IMR-90 (cell line): ENCODE results near the gene TEFM. TPM values are rescaled to one million over a fixed set of nuclear protein-coding genes. Genes with fewer than 3 reads are reported as not detected.

Experiments used
- ATAC-seq: fragments of 200-7000 bp; cut with Tn5 transposase; 2 replicates; pipeline ENCODE4 v1.9.1; 2020; ENCODE audit warnings: low read depth, mild to moderate bottlenecking, moderate library complexity
- BruUV-seq: library from RNA; stranded (reverse); fragments of 400-500 nt; replicated peaks from 2 replicates; lab custom pipeline; 2021; lab: Mats Ljungman, UMichigan
- CTCF ChIA-PET: fragments of 300-600 bp; formaldehyde crosslinking; extraction: SDS; loops from one replicate; lab custom pipeline; 2021; ENCODE audit warnings: antibody characterized with exemption; lab: Yijun Ruan, JAX
- POLR2A ChIA-PET: fragments of 300-600 bp; sonication (Branson Sonifier 250); formaldehyde crosslinking; loops from one replicate; lab custom pipeline; 2022; ENCODE audit warnings: antibody characterized with exemption; ENCODE audit not compliant: unreplicated experiment; lab: Charles Lee
- DNase-seq: peaks from one replicate; pipeline ENCODE4 v3.0.0; 2013
- H2AFZ ChIP-seq: replicated peaks from 2 replicates; pipeline ENCODE3; 2013; ENCODE audit warnings: low read length, mild to moderate bottlenecking; ENCODE audit not compliant: poor library complexity
- H2AK5ac ChIP-seq: 2 replicates; pipeline ENCODE4 v1.6.1; 2013; ENCODE audit warnings: low read depth, low read length, inconsistent platforms
- H2AK9ac ChIP-seq: replicated peaks from 2 replicates; pipeline ENCODE3; 2013; ENCODE audit warnings: mild to moderate bottlenecking, low read depth, low read length, moderate library complexity; ENCODE audit not compliant: poor library complexity
- H2BK120ac ChIP-seq: 2 replicates; pipeline ENCODE4 v1.6.1; 2013; ENCODE audit warnings: low read depth, low read length, inconsistent platforms
- H2BK15ac ChIP-seq: 3 replicates; pipeline ENCODE4 v1.6.1; 2013; ENCODE audit warnings: low read depth, low read length, inconsistent platforms
- H2BK20ac ChIP-seq: 2 replicates; pipeline ENCODE4 v1.6.1; 2013; ENCODE audit warnings: low read depth, mild to moderate bottlenecking, inconsistent platforms, low read length, moderate library complexity
- H2BK5ac ChIP-seq: 2 replicates; pipeline ENCODE4 v1.6.1; 2013; ENCODE audit warnings: mild to moderate bottlenecking, low read depth, low read length, inconsistent platforms; ENCODE audit not compliant: poor library complexity, severe bottlenecking
- H3K14ac ChIP-seq: replicated peaks from 2 replicates; pipeline ENCODE4 v1.6.1; 2013; ENCODE audit warnings: low read depth, low read length, inconsistent platforms
- H3K18ac ChIP-seq: 2 replicates; pipeline ENCODE4 v1.6.1; 2013; ENCODE audit warnings: low read depth, low read length, control low read depth
- H3K23ac ChIP-seq: 2 replicates; pipeline ENCODE4 v1.6.1; 2013; ENCODE audit warnings: low read depth, low read length, inconsistent platforms
- H3K27ac ChIP-seq: 2 replicates; pipeline ENCODE4 v1.5.1; 2013; ENCODE audit warnings: mild to moderate bottlenecking, control low read depth, low read length; ENCODE audit not compliant: insufficient read depth
- H3K27me3 ChIP-seq: 2 replicates; pipeline ENCODE4 v1.6.1; 2013; ENCODE audit warnings: low read length; ENCODE audit not compliant: control insufficient read depth, insufficient read depth
- H3K36me3 ChIP-seq: 2 replicates; pipeline ENCODE4 v1.6.1; 2013; ENCODE audit warnings: low read length, mixed read lengths; ENCODE audit not compliant: control insufficient read depth, insufficient read depth
- H3K4ac ChIP-seq: 2 replicates; pipeline ENCODE4 v1.6.1; 2013; ENCODE audit warnings: low read depth, low read length, inconsistent platforms
- H3K4me1 ChIP-seq: 2 replicates; pipeline ENCODE4 v1.6.1; 2013; ENCODE audit warnings: low read length, mixed read lengths; ENCODE audit not compliant: control insufficient read depth, insufficient read depth
- H3K4me2 ChIP-seq: 2 replicates; pipeline ENCODE4 v1.6.1; 2013; ENCODE audit warnings: low read depth, mild to moderate bottlenecking, control low read depth, low read length, moderate library complexity
- H3K4me3 ChIP-seq: 2 replicates; pipeline ENCODE4 v1.5.1; 2013; ENCODE audit warnings: low read depth, mild to moderate bottlenecking, control low read depth, low read length, moderate library complexity; ENCODE audit not compliant: insufficient read depth
- H3K56ac ChIP-seq: 2 replicates; pipeline ENCODE4 v1.6.1; 2013; ENCODE audit warnings: low read length, inconsistent platforms; ENCODE audit not compliant: insufficient read depth; ENCODE audit errors: extremely low read depth
- H3K79me1 ChIP-seq, 2 experiments: 2 replicates each; pipeline ENCODE4 v1.6.1; 2013; ENCODE audit warnings: low read length in 2 of 2, inconsistent platforms in 1 of 2, low read depth in 1 of 2
- H3K9ac ChIP-seq: 2 replicates; pipeline ENCODE4 v1.6.1; 2013; ENCODE audit warnings: low read depth, low read length, control low read depth
- H3K9me1 ChIP-seq: 2 replicates; pipeline ENCODE4 v1.6.1; 2013; ENCODE audit warnings: low read length, inconsistent platforms; ENCODE audit not compliant: insufficient read depth
- H3K9me3 ChIP-seq: 2 replicates; pipeline ENCODE4 v1.6.1; 2013; ENCODE audit warnings: low read length; ENCODE audit not compliant: control insufficient read depth, insufficient read depth
- H4K20me1 ChIP-seq: 2 replicates; pipeline ENCODE4 v1.6.1; 2013; ENCODE audit warnings: low read length, inconsistent platforms; ENCODE audit not compliant: insufficient read depth
- H4K5ac ChIP-seq: 2 replicates; pipeline ENCODE4 v1.6.1; 2013; ENCODE audit warnings: mild to moderate bottlenecking, low read depth, low read length, control low read depth
- H4K8ac ChIP-seq, 2 experiments: 2 replicates each; pipeline ENCODE4 v1.6.1; 2013; ENCODE audit warnings: low read depth in 2 of 2, low read length in 2 of 2, control low read depth in 1 of 2, inconsistent platforms in 1 of 2
- H4K91ac ChIP-seq: 2 replicates; pipeline ENCODE4 v1.6.1; 2013; ENCODE audit warnings: low read depth, low read length, inconsistent platforms; ENCODE audit not compliant: insufficient read depth
- BHLHE40 ChIP-seq: fragments of 150-350 bp; IDR thresholded peaks from 2 replicates; pipeline ENCODE4 v1.6.1; 2016; ENCODE audit warnings: mild to moderate bottlenecking, low read depth, low read length
- MAFK ChIP-seq: IDR thresholded peaks from 2 replicates; pipeline ENCODE4 v1.6.1; 2012; ENCODE audit warnings: low read depth, low read length, improper control_type of control experiment
- WGBS, 2 experiments: methylation state at CpG; one replicate each; pipeline versions ENCODE4 v1.1.5 to v1.1.7; 2013; ENCODE audit warnings: missing lambda C conversion rate in 2 of 2; ENCODE audit not compliant: insufficient read length in 1 of 2; ENCODE audit errors: extremely low coverage in 2 of 2; 5-methylcytosine and 5-hydroxymethylcytosine counted together
- dilution Hi-C: fragments of 300-500 bp; cut with HindIII; formaldehyde crosslinking; loops from one replicate; pipeline ENCODE4 v1.14.3; 2018; ENCODE audit warnings: low sequenced_read_pairs; ENCODE audit not compliant: unreplicated experiment
- in situ Hi-C: fragments of 300-500 bp; cut with MboI; formaldehyde crosslinking; loops from 3 replicates; pipeline ENCODE4 v1.14.3; 2019; ENCODE audit warnings: low sequenced_read_pairs, inconsistent platforms, mixed read lengths
- intact Hi-C: fragments of 100-400 bp; cut with micrococcal nuclease; formaldehyde crosslinking; loops from 2 replicates; pipeline ENCODE4 v1.10.0; 2022
- polyA plus RNA-seq, 3 experiments: library from polyadenylated mRNA; depleted of rRNA; stranded (reverse); fragments of >200 nt; gene quantifications; 2 replicates each; pipeline ENCODE4 v1.2.3, GENCODE V29; 2012; ENCODE audit warnings: low replicate concordance in 1 of 3
- total RNA-seq: library from RNA; depleted of rRNA; stranded (reverse); fragments of >200 nt; gene quantifications from 2 replicates; pipeline ENCODE4 v1.2.3, GENCODE V29; 2012

Gene TEFM
- total and polyA plus RNA-seq, 2 of the 4 experiments (the other 2 are of a cell fraction): 7.9 to 13.8 TPM

DNA sequence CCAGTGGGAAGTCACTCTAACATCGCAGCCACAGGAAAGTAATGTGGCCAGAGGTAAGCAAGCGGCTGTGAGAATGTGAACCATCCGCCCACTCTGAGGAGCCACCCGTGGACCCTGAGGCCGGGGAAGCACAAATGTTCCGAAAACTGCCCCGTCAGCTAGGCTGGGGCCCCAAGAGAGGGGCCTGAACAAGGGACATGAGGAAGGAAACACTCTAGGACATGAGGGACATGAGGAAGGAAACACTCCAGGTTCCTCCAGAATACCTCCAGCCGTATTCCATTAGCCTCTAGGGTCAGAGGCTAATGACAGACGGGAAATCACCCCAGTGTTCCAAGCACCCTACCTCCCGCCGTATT lies 317 bp downstream of the TEFM start:
- in situ Hi-C loops (no loop called here), intact Hi-C loops (loop anchor here (2.0 to 5.0 kb wide), 3 partner anchors 65 to 312 kb away; partner anchors contain the start of gene RNF135), dilution Hi-C loops (no loop called here)
- Histone ChIP-seq H2AK9ac (peak overlapping the region; percentile 80), H2BK15ac (no peak overlapping the region), H3K9me1 (no peaks in the 10 kb centered on the region), H3K23ac (peak overlapping the region; percentile 55; the same call in 1 of the 2 replicates), H2BK5ac (peak overlapping the region; percentile 29), H2AFZ (peak overlapping the region; percentile 98), H3K4me3 (peak overlapping the region; percentile 71), H3K79me1 (peaks cover 19 to 34% of the 10 kb centered on the region in 2 experiments), H3K4ac (peak overlapping the region; percentile 65), H3K4me1 (peaks cover 4% of the 10 kb centered on the region; the same call in 1 of the 2 replicates), H3K36me3 (0 out of 2 replicates have a peak, but pooled peaks cover 2% of the 10 kb centered on the region), H3K56ac (peak overlapping the region; percentile 51; the same call in 1 of the 2 replicates), H3K27me3 (no peaks in the 10 kb centered on the region), H3K27ac (peak overlapping the region; percentile 57), H3K9ac (peak overlapping the region; percentile 66), H4K91ac (peak overlapping the region; percentile 64; the same call in 1 of the 2 replicates), H2BK120ac (no peak overlapping the region), H4K5ac (peak overlapping the region; percentile 41), H2BK20ac (no peak overlapping the region), H3K18ac (no peak overlapping the region), H3K9me3 (no peaks in the 10 kb centered on the region), H4K8ac (peak overlapping the region; percentile 84 to 87), H4K20me1 (no peaks in the 10 kb centered on the region), H3K4me2 (peak overlapping the region; percentile 97), H2AK5ac (no peak overlapping the region), H3K14ac (peak overlapping the region; percentile 29)
- 0% methylated on average over 2 of the region's 11 CpGs; no CpG with 5 or more reads in 1 of the 2 experiments for WGBS, 2 experiments
- BruUV-seq: no TSS peak
- TF ChIP-seq MAFK: peak; percentile 29; the same call in 1 of the 2 replicates
- TF ChIP-seq BHLHE40: no peak
- ChIA-PET CTCF (no interaction called here), POLR2A (interaction anchor here (0.6 kb wide), 1 partner anchor 289 kb away, joined by 5 read pairs; no protein-coding TSS in a partner anchor)
- DNase-seq: no peak
- ATAC-seq: peak; percentile 50
